ENCODE data around the gene ABCA2. TPM values are rescaled to one million over a fixed set of nuclear protein-coding genes. Genes with fewer than 3 reads are reported as not detected.

Gene ABCA2
- total RNA-seq, 4 donors from 2014 or later: 18.2 to 27.6 (median 23.7) TPM

DNA sequence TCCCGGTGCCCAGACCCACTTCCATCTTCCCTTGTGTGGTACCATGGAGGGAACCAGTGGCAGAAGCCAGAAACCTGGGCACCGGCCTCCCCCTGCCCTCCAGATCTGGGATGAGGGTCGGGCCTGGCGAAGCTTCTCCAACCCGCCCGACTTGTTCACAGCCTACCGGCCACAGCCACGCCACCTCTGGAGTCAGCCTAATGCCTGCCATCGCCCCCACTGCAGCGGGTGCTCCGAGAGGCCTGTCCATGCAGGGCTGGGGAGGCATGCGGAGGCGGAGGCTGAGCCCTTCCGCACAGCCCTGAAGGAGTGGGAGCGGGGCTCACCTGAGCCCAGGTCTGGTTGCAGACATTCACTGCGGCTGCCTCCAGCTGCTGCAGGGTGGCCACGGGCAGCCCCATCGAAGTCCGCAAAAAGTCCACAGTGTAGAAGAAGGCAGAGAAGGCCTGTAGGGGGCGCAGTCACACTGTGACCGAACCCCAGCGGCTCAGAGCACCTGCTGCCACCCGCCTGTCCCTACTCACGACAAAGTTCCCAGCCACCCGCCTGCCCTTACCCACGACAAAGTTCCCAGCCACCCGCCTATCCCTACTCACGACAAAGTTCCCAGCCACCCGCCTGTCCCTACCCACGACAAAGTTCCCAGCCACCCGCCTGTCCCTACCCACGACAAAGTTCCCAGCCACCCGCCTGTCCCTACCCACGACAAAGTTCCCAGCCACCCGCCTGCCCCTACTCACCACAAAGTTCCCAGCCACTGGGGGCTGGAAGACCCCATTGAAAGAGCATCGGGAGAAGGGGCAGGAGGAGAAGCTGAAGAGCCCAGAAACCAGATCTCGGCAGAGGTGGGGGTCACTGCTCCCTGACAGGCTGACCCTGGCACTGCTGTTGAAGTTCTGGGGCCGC is 21.8 kb upstream of the ABCA2 start:
- intact Hi-C loops (cut with DNase I; ENCODE audit: low total_unique reads): no loop called here
- TF ChIP-seq POLR2A (IDR thresholded peaks at IDR 0.05): no peak
- TF ChIP-seq, protein P1, sequence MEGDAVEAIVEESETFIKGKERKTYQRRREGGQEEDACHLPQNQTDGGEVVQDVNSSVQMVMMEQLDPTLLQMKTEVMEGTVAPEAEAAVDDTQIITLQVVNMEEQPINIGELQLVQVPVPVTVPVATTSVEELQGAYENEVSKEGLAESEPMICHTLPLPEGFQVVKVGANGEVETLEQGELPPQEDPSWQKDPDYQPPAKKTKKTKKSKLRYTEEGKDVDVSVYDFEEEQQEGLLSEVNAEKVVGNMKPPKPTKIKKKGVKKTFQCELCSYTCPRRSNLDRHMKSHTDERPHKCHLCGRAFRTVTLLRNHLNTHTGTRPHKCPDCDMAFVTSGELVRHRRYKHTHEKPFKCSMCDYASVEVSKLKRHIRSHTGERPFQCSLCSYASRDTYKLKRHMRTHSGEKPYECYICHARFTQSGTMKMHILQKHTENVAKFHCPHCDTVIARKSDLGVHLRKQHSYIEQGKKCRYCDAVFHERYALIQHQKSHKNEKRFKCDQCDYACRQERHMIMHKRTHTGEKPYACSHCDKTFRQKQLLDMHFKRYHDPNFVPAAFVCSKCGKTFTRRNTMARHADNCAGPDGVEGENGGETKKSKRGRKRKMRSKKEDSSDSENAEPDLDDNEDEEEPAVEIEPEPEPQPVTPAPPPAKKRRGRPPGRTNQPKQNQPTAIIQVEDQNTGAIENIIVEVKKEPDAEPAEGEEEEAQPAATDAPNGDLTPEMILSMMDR (IDR thresholded peaks at IDR 0.05): no peak
- 54 to 56% methylated on average over 34 to 38 of the region's 38 CpGs for WGBS, 2 donors
- DNase-seq (ENCODE audit: low spot score in 2 of 2): no peak
- H3K4me3 ChIP-seq (ENCODE audit: low read depth, poor library complexity, severe bottlenecking): no peak overlapping the region

DNA sequence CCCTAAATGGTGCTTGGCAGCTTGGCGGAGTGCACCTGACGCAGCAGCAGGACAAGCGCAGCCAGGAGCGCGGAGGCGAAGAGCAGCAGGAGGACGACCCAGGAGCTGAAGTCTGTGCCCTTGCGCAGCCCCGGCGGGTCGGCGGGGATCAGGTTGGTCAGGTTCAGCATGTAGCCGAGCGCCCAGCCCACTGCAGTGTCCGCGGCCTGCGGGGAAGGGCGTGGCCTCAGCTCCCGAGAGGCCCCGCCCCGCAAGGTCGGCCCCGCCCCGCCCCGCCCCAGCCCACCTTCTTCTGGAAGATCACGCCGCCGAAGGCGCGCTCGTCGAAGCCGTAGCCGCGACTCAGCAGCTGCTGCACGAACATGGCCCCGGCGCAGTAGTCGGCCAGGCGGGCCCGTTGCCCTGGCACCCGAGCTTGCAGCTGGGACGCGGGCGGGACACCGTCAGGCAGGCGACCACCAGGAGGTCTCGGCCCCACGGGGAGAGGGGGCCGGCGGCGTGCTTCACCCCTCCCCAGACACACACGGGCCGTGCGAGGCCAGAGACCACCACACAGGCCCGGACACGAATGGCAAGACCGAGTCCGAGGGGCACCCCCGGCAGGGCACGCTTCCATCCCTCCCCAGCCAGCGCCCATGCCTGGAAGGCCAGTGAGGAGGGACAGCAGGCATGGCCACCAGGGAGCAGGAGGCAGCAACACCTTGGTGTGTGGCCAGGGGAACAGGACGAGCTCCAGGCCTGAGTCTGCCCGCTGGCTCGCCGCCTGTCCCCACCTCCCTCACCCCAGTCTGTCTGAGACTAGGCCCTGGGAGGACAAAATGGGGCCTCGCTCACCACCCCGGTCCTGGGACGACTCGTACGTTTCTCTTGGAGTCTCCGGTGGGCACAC is 20.9 kb upstream of the ABCA2 start:
- no peak for DNase-seq (ENCODE audit: low spot score in 2 of 2)
- 29 to 50% methylated on average over 34 to 69 of the region's 72 CpGs for WGBS, 2 donors
- TF ChIP-seq, protein P1 (IDR thresholded peaks at IDR 0.05): no peak
- no peak for TF ChIP-seq POLR2A (IDR thresholded peaks at IDR 0.05)
- H3K4me3 ChIP-seq (ENCODE audit: low read depth, poor library complexity, severe bottlenecking): no peak overlapping the region
- intact Hi-C loops (cut with DNase I; ENCODE audit: low total_unique reads): no loop called here

DNA sequence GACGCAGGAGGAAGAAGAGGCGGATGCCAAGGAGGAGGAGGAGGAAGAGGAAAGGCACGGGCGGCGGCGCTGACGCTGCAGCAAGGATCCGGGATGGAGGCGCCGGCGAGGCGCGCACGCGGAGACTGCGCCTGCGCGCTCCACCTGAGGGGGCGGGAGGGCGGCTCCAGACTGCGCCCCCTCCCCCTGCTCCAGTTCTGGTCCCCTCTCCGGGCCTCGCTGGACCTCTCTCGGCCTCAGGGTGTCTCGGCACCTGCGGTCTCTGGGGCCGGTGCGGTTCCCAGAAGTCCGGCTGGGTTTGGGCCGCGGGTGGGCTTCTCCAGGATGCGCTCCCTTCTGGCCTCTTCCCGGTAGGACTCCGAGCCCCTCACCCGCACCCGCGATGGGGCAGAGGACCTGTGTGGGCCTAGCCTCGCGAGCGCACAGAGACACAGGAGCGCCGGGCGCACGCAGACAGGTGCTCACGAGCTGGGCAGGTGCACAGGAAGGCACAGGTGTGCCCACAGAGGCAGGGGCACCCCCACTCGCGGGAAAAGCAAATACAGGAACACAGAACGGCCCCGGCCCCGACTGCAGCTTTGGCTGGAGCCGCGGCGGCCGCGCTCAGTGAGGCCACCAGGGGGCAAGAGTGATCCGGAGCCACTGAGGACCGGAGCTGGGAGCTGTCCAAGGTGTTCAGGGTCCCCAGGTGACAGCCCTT is 18.2 kb upstream of the ABCA2 start, which contains the start of gene NPDC1:
TSS of gene NPDC1 (minus strand) at position 90 of the 700 bp plus-strand sequence. CDS start 188 bp downstream, outside the sequence.
- 0% methylated on average over 43 to 47 of the region's 57 CpGs for WGBS, 2 donors
- intact Hi-C loops (cut with DNase I; ENCODE audit: low total_unique reads): no loop called here
- DNase-seq (ENCODE audit: low spot score in 2 of 2): no peak
- TF ChIP-seq POLR2A (IDR thresholded peaks at IDR 0.05): no peak
- TF ChIP-seq, protein P1 (IDR thresholded peaks at IDR 0.05): peak in 1 of 3 donors; percentile 48
- peak within 1 kb of the TSS; percentile 44 for H3K4me3 ChIP-seq (ENCODE audit: low read depth, poor library complexity, severe bottlenecking)

DNA sequence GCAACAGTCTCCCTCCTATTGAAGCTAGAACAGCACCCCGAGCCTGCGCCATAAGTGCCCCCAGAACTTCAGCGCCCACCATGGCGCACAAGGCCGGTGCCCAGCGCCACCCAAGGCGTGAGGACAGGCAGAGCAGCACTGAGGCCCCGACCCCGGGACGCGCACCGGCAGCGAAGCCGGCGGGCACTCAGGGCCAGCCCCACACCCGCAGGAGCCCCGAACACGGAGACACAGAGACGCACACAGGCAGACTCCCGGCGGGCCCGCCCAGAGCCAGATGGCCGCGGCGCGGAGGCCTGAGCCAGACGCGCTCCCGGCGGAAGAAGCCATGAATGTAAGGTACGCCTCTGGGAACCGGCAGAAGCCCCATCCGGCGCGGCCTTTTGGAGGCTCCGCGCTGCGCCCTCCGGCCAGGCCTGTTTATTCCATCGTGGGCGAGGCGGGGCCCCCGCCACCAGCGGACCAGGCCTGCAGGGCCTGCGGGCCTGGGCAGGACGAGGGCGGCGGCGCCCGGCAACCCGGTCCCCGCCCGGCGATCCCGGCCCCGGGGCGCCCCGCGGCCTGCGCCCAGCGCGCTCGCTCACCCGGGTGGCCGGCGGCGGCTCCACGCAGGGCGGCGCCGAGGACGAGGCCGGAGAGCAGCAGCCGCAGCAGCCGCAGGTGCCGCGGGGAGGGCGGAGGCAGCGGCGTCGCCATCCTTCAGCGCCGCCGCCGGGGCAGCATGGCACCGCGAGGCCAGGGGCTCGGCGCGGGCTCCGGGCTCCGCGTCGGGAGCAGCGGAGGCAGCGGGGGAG is 17.5 kb upstream of the ABCA2 start:
- DNase-seq (ENCODE audit: low spot score in 2 of 2): no peak
- intact Hi-C loops (cut with DNase I; ENCODE audit: low total_unique reads): no loop called here
- peak overlapping the region; percentile 44 for H3K4me3 ChIP-seq (ENCODE audit: low read depth, poor library complexity, severe bottlenecking)
- WGBS, 2 donors: 0 to 6% methylated on average over 20 to 57 of the region's 96 CpGs
- no peak for TF ChIP-seq POLR2A (IDR thresholded peaks at IDR 0.05)
- TF ChIP-seq, protein P1 (IDR thresholded peaks at IDR 0.05): no peak
